H9 (cell line): ENCODE data around the gene NGB. TPM values are rescaled to one million over a fixed set of nuclear protein-coding genes. Genes with fewer than 3 reads are reported as not detected.

ENCODE experiments used
- DNase-seq: peaks from one replicate; pipeline ENCODE4 v3.0.0-alpha.2; 2017
- H2AFZ ChIP-seq: one replicate; pipeline ENCODE4 v1.6.1; 2013; ENCODE audit warnings: mild to moderate bottlenecking, low read length, control low read depth, moderate library complexity
- H2AK5ac ChIP-seq: 2 replicates; pipeline ENCODE4 v1.6.1; 2013; ENCODE audit warnings: low read length, control low read depth, mixed read lengths; ENCODE audit not compliant: insufficient read length
- H2BK120ac ChIP-seq: one replicate; pipeline ENCODE4 v1.6.1; 2013; ENCODE audit warnings: low read depth, mild to moderate bottlenecking, low read length, control low read depth, inconsistent platforms; ENCODE audit not compliant: poor library complexity, severe bottlenecking
- H2BK12ac ChIP-seq: 2 replicates; pipeline ENCODE4 v1.6.1; 2013; ENCODE audit warnings: low read length, control low read depth, mixed read lengths, low read depth; ENCODE audit not compliant: insufficient read length
- H2BK15ac ChIP-seq: 2 replicates; pipeline ENCODE4 v1.6.1; 2013; ENCODE audit warnings: low read depth, low read length, control low read depth
- H2BK20ac ChIP-seq: one replicate; pipeline ENCODE4 v1.6.1; 2013; ENCODE audit warnings: low read depth, mild to moderate bottlenecking, low read length, control low read depth, inconsistent platforms; ENCODE audit not compliant: poor library complexity, severe bottlenecking
- H2BK5ac ChIP-seq: 2 replicates; pipeline ENCODE4 v1.6.1; 2013; ENCODE audit warnings: low read length, control low read depth, mixed read lengths; ENCODE audit not compliant: insufficient read length
- H3K14ac ChIP-seq: 2 replicates; pipeline ENCODE4 v1.6.1; 2013; ENCODE audit warnings: low read length, control low read depth; ENCODE audit not compliant: insufficient read depth
- H3K18ac ChIP-seq: 2 replicates; pipeline ENCODE4 v1.6.1; 2013; ENCODE audit warnings: low read depth, mild to moderate bottlenecking, mixed read lengths, low read length, control low read depth; ENCODE audit not compliant: insufficient read length
- H3K23ac ChIP-seq: 2 replicates; pipeline ENCODE4 v1.6.1; 2013; ENCODE audit warnings: low read length, control low read depth, mixed read lengths, low read depth; ENCODE audit not compliant: insufficient read length
- H3K23me2 ChIP-seq: 2 replicates; pipeline ENCODE4 v1.6.1; 2013; ENCODE audit warnings: low read depth, mild to moderate bottlenecking, mixed read lengths, low read length, control low read depth; ENCODE audit not compliant: insufficient read length, poor library complexity, severe bottlenecking
- H3K27ac ChIP-seq: 2 replicates; pipeline ENCODE4 v1.5.1; 2013; ENCODE audit warnings: low read length, control low read depth, mixed read lengths, low read depth; ENCODE audit not compliant: insufficient read length
- H3K27me3 ChIP-seq: 2 replicates; pipeline ENCODE4 v1.6.1; 2013; ENCODE audit warnings: low read length, control low read depth, inconsistent platforms; ENCODE audit not compliant: insufficient read depth
- H3K4ac ChIP-seq: 2 replicates; pipeline ENCODE4 v1.6.1; 2013; ENCODE audit warnings: low read depth, mild to moderate bottlenecking, control low read depth, inconsistent platforms, low read length, moderate library complexity
- H3K4me1 ChIP-seq: 2 replicates; pipeline ENCODE4 v1.6.1; 2013; ENCODE audit warnings: low read length, control low read depth, inconsistent platforms; ENCODE audit not compliant: insufficient read depth
- H3K4me2 ChIP-seq: 2 replicates; pipeline ENCODE4 v1.6.1; 2013; ENCODE audit warnings: low read length, control low read depth, mixed read lengths; ENCODE audit not compliant: insufficient read length, insufficient read depth
- H3K56ac ChIP-seq: 2 replicates; pipeline ENCODE4 v1.6.1; 2013; ENCODE audit warnings: low read depth, mild to moderate bottlenecking, mixed read lengths, low read length, control low read depth; ENCODE audit not compliant: insufficient read length
- H3K79me1 ChIP-seq: 2 replicates; pipeline ENCODE4 v1.6.1; 2013; ENCODE audit warnings: low read depth, mild to moderate bottlenecking, moderate library complexity, low read length, control low read depth, inconsistent platforms; ENCODE audit not compliant: insufficient read depth, poor library complexity, severe bottlenecking
- H3K79me2 ChIP-seq: 2 replicates; pipeline ENCODE4 v1.6.1; 2013; ENCODE audit warnings: low read length, control low read depth, inconsistent platforms; ENCODE audit not compliant: insufficient read depth
- H3K9ac ChIP-seq: 2 replicates; pipeline ENCODE4 v1.6.1; 2013; ENCODE audit warnings: low read length, control low read depth, mixed read lengths; ENCODE audit not compliant: insufficient read length; ENCODE audit errors: extremely low read depth
- H3K9me3 ChIP-seq: one replicate; pipeline ENCODE4 v1.6.1; 2013; ENCODE audit warnings: low read depth, low read length, inconsistent platforms; ENCODE audit not compliant: control insufficient read depth
- H3T11ph ChIP-seq: one replicate; pipeline ENCODE4 v1.6.1; 2013; ENCODE audit warnings: mild to moderate bottlenecking, low read length, control low read depth, inconsistent platforms
- H4K20me1 ChIP-seq: one replicate; pipeline ENCODE4 v1.6.1; 2013; ENCODE audit not compliant: control insufficient read depth, insufficient read length, insufficient read depth
- H4K5ac ChIP-seq: 2 replicates; pipeline ENCODE4 v1.6.1; 2013; ENCODE audit warnings: low read depth, mild to moderate bottlenecking, mixed read lengths, low read length, control low read depth; ENCODE audit not compliant: insufficient read length
- H4K8ac ChIP-seq: replicated peaks from 2 replicates; pipeline ENCODE4 v1.6.1; 2013; ENCODE audit warnings: low read length, control low read depth, mixed read lengths, low read depth; ENCODE audit not compliant: insufficient read length
- H4K91ac ChIP-seq: 2 replicates; pipeline ENCODE4 v1.6.1; 2013; ENCODE audit warnings: low read depth, mild to moderate bottlenecking, moderate library complexity, mixed read lengths, low read length, control low read depth; ENCODE audit not compliant: insufficient read length
- H3K27ac Mint-ChIP-seq, 3 experiments: 2 replicates in 2 of 3; 3 replicates in 1 of 3; pipeline ENCODE4 v1.8.0; 2020 to 2021; ENCODE audit warnings: mixed read lengths in 3 of 3, mild to moderate bottlenecking in 1 of 3, moderate library complexity in 1 of 3
- H3K27me3 Mint-ChIP-seq: 2 replicates; pipeline ENCODE4 v1.8.0; 2021; ENCODE audit warnings: low read depth, mild to moderate bottlenecking, moderate library complexity, mixed read lengths
- H3K36me3 Mint-ChIP-seq, 3 experiments: 2 replicates in 2 of 3; 3 replicates in 1 of 3; pipeline ENCODE4 v1.8.0; 2020 to 2021; ENCODE audit warnings: low read depth in 3 of 3, mixed read lengths in 3 of 3; ENCODE audit not compliant: insufficient read depth in 1 of 3
- H3K4me1 Mint-ChIP-seq, 2 experiments: 2 replicates each; pipeline ENCODE4 v1.8.0; 2020; ENCODE audit warnings: mixed read lengths in 2 of 2
- H3K4me3 Mint-ChIP-seq, 2 experiments: 2 replicates in 1 of 2; 3 replicates in 1 of 2; pipeline ENCODE4 v1.8.0; 2020 to 2021; ENCODE audit warnings: mild to moderate bottlenecking in 2 of 2, mixed read lengths in 2 of 2, moderate library complexity in 1 of 2
- H3K9me3 Mint-ChIP-seq, 2 experiments: 2 replicates in 1 of 2; 3 replicates in 1 of 2; pipeline ENCODE4 v1.8.0; 2020; ENCODE audit warnings: mild to moderate bottlenecking in 2 of 2, mixed read lengths in 2 of 2, moderate library complexity in 1 of 2
- CTCF ChIP-seq: fragments of 200-600 bp; sonication (generic); conservative IDR thresholded peaks from 3 replicates; pipeline ENCODE4 v1.8.0; 2021; ENCODE audit warnings: antibody characterized with exemption, mild to moderate bottlenecking
- WGBS: extraction: QIAGEN DNeasy Blood & Tissue Kit; methylation state at CpG from one replicate; pipeline ENCODE4 v1.1.7; 2013; ENCODE audit warnings: missing lambda C conversion rate, low lambda C conversion rate, mixed read lengths; ENCODE audit not compliant: insufficient read length; ENCODE audit errors: extremely low coverage; 5-methylcytosine and 5-hydroxymethylcytosine counted together
- total RNA-seq: library from RNA; stranded (reverse); gene quantifications from 2 replicates; pipeline ENCODE4 v1.2.1, GENCODE V29; 2021

NGB gene
- total RNA-seq, 1 experiment from 2014 or later = 0.26 TPM

- DNase-seq = peak; percentile 88
- Mint-ChIP-seq H3K9me3 (no peaks in the 10 kb centered on the region), H3K36me3 (peaks cover 5 to 33% (median 24%) of the 10 kb centered on the region in 3 experiments; a peak in 5 of 7 replicates), H3K4me3 (no peak overlapping the region), H3K27me3 (no peaks in the 10 kb centered on the region), H3K4me1 (peaks cover 2% of the 10 kb centered on the region in 2 experiments), H3K27ac (peak overlapping the region in 1 of 3 experiments; percentile 31; a peak in 2 of 7 replicates)
- Histone ChIP-seq H3K9me3 (no peaks in the 10 kb centered on the region), H3K79me1 (no peaks in the 10 kb centered on the region), H2BK12ac (no peak overlapping the region), H3K4ac (no peak overlapping the region), H3K4me1 (no peaks in the 10 kb centered on the region), H3K4me2 (no peak overlapping the region), H3K23ac (no peak overlapping the region), H3K56ac (no peak overlapping the region), H2AK5ac (no peak overlapping the region), H3K14ac (no peak overlapping the region), H3K9ac (no peak overlapping the region), H4K20me1 (no peaks in the 10 kb centered on the region), H3K18ac (no peak overlapping the region), H3K23me2 (no peaks in the 10 kb centered on the region), H2BK20ac (no peak overlapping the region), H3K27me3 (no peaks in the 10 kb centered on the region), H3K79me2 (no peaks in the 10 kb centered on the region), H2AFZ (no peak overlapping the region), H3T11ph (no peak overlapping the region), H2BK15ac (no peak overlapping the region), H4K8ac (no peak overlapping the region), H2BK120ac (no peak overlapping the region), H3K27ac (no peak overlapping the region), H4K91ac (no peak overlapping the region), H2BK5ac (no peak overlapping the region), H4K5ac (no peak overlapping the region)
- peak; percentile 89 for TF ChIP-seq CTCF
- no CpG with 5 or more reads among the region's 10 CpGs for WGBS
These were observed 30.1 kb upstream of the NGB start for GRCh38 chr14:77301103-77301502.
